ENCODE results near the gene SLC7A1. TPM values are rescaled to one million over a fixed set of nuclear protein-coding genes. Genes with fewer than 3 reads are reported as not detected.

Gene SLC7A1
- total and polyA plus RNA-seq, 2 donors (not counting 3 experiments of a cell fraction or from before 2014, with no cell fraction given), result 21.0 to 79.3 TPM

- H3K36me3 ChIP-seq (ENCODE audit: control insufficient read depth in 2 of 2, extremely low read depth in 1 of 2, insufficient read depth in 2 of 2, low read length in 2 of 2), result peaks cover 7 to 19% of the 10 kb centered on the region in 2 experiments
- H3K9me1 ChIP-seq (replicated peaks; ENCODE audit: control insufficient read depth, extremely low read depth, insufficient read depth, low read length), result no peaks in the 10 kb centered on the region
- no peaks in the 10 kb centered on the region for H3K4me1 ChIP-seq (ENCODE audit: control insufficient read depth, extremely low read depth, insufficient read depth, low read length)
- no peak overlapping the region for H3K4me3 ChIP-seq (replicated peaks in 1 of 3; ENCODE audit: insufficient read depth in 1 of 3, low read depth in 1 of 3, low read length in 3 of 3)
- H3K9ac ChIP-seq (replicated peaks; ENCODE audit: extremely low read depth, insufficient read depth, low read length), result no peak overlapping the region
- H4K20me1 ChIP-seq (replicated peaks; ENCODE audit: control insufficient read depth, extremely low read depth, insufficient read depth, low read length), result no peaks in the 10 kb centered on the region
- H2AFZ ChIP-seq (ENCODE audit: low read depth, low read length), result no peak overlapping the region
- DNase-seq (ENCODE audit: low read depth, low spot score) (no peak), FAIRE-seq (no peak)
- peaks cover 9% of the 10 kb centered on the region for H3K79me2 ChIP-seq (ENCODE audit: control insufficient read depth, insufficient read depth, low read length)
- H3K27me3 ChIP-seq (ENCODE audit: control insufficient read depth in 2 of 2, insufficient read depth in 2 of 2, low read length in 2 of 2), result no peaks in the 10 kb centered on the region
- intact Hi-C loops (cut with micrococcal nuclease) (no loop called here), dilution Hi-C loops (cut with MboI; ENCODE audit: extremely low pct_ligation_motif_present, low sequenced_read_pairs) (no loop called here)
- H3K4me2 ChIP-seq (ENCODE audit: insufficient read depth, low read length), result no peak overlapping the region
- no peak overlapping the region for H3K27ac ChIP-seq (ENCODE audit: insufficient read depth, low read depth, low read length)
- no peak for TF ChIP-seq MYC (IDR thresholded peaks at IDR 0.05; ENCODE audit: low read depth, low read length)
- TF ChIP-seq MAX (IDR thresholded peaks at IDR 0.05; ENCODE audit: insufficient read depth, insufficient read length), result no peak
- TF ChIP-seq CTCF (IDR thresholded peaks at IDR 0.05; ENCODE audit: extremely low read depth in 1 of 2, insufficient read depth in 1 of 2, low read depth in 1 of 2, low read length in 2 of 2), result no peak
- ChIA-PET CTCF (interaction anchor here (5.1 kb wide), 1 partner anchor 22 kb away, joined by 20 read pairs; no protein-coding TSS in a partner anchor), POLR2A (no interaction called here)
- H3K9me3 ChIP-seq (replicated peaks; ENCODE audit: control insufficient read depth, insufficient read depth, low read length), result no peaks in the 10 kb centered on the region
- BruUV-seq (replicated peaks), result no TSS peak
Measured at GRCh38 chr13:29529754-29530153, 65.7 kb downstream of the SLC7A1 start.

- dilution Hi-C loops (cut with MboI; ENCODE audit: extremely low pct_ligation_motif_present, low sequenced_read_pairs), result no loop called here
- CTCF ChIA-PET, result interaction anchor here (5.1 kb wide), 1 partner anchor 20 kb away, joined by 20 read pairs; no protein-coding TSS in a partner anchor
Measured at GRCh38 chr13:29527916-29528315, 67.6 kb downstream of the SLC7A1 start.

More at GRCh38 chr13:29527916-29528315, 67.6 kb downstream of the SLC7A1 start:
- peaks cover 6 to 17% of the 10 kb centered on the region in 2 experiments for H3K36me3 ChIP-seq (ENCODE audit: control insufficient read depth in 2 of 2, extremely low read depth in 1 of 2, insufficient read depth in 2 of 2, low read length in 2 of 2)
- H3K27ac ChIP-seq (ENCODE audit: insufficient read depth, low read depth, low read length), result no peak overlapping the region
- BruUV-seq (replicated peaks), result no TSS peak
- H3K9ac ChIP-seq (replicated peaks; ENCODE audit: extremely low read depth, insufficient read depth, low read length), result no peak overlapping the region
- H2AFZ ChIP-seq (ENCODE audit: low read depth, low read length), result no peak overlapping the region
- H3K79me2 ChIP-seq (ENCODE audit: control insufficient read depth, insufficient read depth, low read length), result peaks cover 9% of the 10 kb centered on the region
- peaks cover 14% of the 10 kb centered on the region for H3K4me1 ChIP-seq (ENCODE audit: control insufficient read depth, extremely low read depth, insufficient read depth, low read length)
- H3K4me2 ChIP-seq (ENCODE audit: insufficient read depth, low read length), result no peak overlapping the region
- POLR2A ChIA-PET, result no interaction called here
- FAIRE-seq, result no peak
- TF ChIP-seq POLR2AphosphoS5 (IDR thresholded peaks at IDR 0.05; ENCODE audit: insufficient read depth, low read depth, low read length) (no peak), MYC (IDR thresholded peaks at IDR 0.05; ENCODE audit: low read depth, low read length) (no peak), MAX (IDR thresholded peaks at IDR 0.05; ENCODE audit: insufficient read depth, insufficient read length) (no peak), POLR2A (IDR thresholded peaks at IDR 0.05; ENCODE audit: low read depth, low read length) (no peak)
- intact Hi-C loops (cut with micrococcal nuclease), result no loop called here
- no peak for DNase-seq (ENCODE audit: low read depth, low spot score)
- no peak overlapping the region for H3K4me3 ChIP-seq (replicated peaks in 1 of 3; ENCODE audit: insufficient read depth in 1 of 3, low read depth in 1 of 3, low read length in 3 of 3)
- H3K27me3 ChIP-seq (ENCODE audit: control insufficient read depth in 2 of 2, insufficient read depth in 2 of 2, low read length in 2 of 2), result no peaks in the 10 kb centered on the region
- H3K9me1 ChIP-seq (replicated peaks; ENCODE audit: control insufficient read depth, extremely low read depth, insufficient read depth, low read length), result no peaks in the 10 kb centered on the region
- H4K20me1 ChIP-seq (replicated peaks; ENCODE audit: control insufficient read depth, extremely low read depth, insufficient read depth, low read length), result no peaks in the 10 kb centered on the region
- H3K9me3 ChIP-seq (replicated peaks; ENCODE audit: control insufficient read depth, insufficient read depth, low read length), result no peaks in the 10 kb centered on the region

Data from endothelial cell of umbilical vein (primary cell).